B cell (primary cell): ENCODE results near the gene NTRK3.

ENCODE experiments used
- EZH2 ChIP-seq: IDR thresholded peaks from 2 replicates; pipeline ENCODE4 v1.6.1; 2012; ENCODE audit warnings: borderline replicate concordance, low read depth, mild to moderate bottlenecking, moderate library complexity, low read length; ENCODE audit not compliant: insufficient read depth, poor library complexity, severe bottlenecking
- TF ChIP-seq, protein P1 (sequence below): fragments of 200-600 bp; IDR thresholded peaks from one replicate; pipeline ENCODE4 v1.8.0; 2022; ENCODE audit warnings: antibody characterized with exemption, mild to moderate bottlenecking

DNA sequence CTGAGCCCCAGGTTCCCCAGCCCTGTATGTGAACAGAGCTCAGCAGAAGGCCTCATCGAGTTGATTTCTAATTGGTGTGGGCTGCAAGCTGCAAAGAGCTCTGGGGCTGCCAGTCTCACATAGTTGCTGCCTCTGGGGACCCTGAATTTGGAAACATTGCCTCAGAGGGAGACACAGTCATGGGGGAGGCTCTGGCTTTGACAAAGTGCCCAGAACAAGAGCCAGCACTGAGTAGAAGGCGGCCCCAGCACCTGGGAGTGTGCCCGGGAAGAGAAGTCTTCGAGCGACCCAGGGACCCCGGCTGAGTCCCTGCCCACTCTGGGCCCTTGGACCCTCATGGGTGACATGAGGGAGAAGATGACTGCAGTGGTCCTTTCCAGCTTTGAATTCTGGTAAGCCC, 7.3 kb downstream of the NTRK3 start:
- TF ChIP-seq, protein P1, sequence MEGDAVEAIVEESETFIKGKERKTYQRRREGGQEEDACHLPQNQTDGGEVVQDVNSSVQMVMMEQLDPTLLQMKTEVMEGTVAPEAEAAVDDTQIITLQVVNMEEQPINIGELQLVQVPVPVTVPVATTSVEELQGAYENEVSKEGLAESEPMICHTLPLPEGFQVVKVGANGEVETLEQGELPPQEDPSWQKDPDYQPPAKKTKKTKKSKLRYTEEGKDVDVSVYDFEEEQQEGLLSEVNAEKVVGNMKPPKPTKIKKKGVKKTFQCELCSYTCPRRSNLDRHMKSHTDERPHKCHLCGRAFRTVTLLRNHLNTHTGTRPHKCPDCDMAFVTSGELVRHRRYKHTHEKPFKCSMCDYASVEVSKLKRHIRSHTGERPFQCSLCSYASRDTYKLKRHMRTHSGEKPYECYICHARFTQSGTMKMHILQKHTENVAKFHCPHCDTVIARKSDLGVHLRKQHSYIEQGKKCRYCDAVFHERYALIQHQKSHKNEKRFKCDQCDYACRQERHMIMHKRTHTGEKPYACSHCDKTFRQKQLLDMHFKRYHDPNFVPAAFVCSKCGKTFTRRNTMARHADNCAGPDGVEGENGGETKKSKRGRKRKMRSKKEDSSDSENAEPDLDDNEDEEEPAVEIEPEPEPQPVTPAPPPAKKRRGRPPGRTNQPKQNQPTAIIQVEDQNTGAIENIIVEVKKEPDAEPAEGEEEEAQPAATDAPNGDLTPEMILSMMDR: no peak
- TF ChIP-seq EZH2: no peak
